LHCN-M2 (cell line): ENCODE data around the gene AGAP1. TPM values are rescaled to one million over a fixed set of nuclear protein-coding genes. Genes with fewer than 3 reads are reported as not detected.

Experiments used
- DNase-seq: peaks from one replicate; pipeline ENCODE4 v3.0.0-alpha.2; 2012; ENCODE audit warnings: low read depth
- total RNA-seq: library from RNA; depleted of rRNA; stranded (reverse); fragments of >200 nt; gene quantifications from 2 replicates; pipeline ENCODE4 v1.2.3, GENCODE V29; 2014

Gene AGAP1
- total RNA-seq, 1 experiment from 2014 or later: 15.2 TPM

DNA sequence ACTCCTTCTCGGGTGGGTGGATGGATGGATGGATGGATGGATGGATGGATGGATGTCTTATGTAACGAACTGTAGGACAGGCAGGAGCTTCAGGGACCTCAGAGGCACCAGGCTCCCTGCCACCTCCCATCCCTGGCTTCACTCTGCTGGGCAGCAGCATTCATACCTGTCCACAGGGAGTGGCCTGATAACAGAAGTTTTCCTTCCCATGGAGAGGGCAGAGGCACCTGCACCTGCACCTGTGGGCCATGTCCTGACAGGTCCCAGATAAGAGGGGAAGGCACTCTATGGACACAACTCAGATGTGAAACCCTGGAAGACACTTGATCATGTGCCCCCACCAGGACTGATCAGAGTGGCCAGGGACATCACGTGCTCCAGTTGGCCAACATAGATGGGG lies 532.0 kb downstream of the AGAP1 start:
- DNase-seq: no peak

DNA sequence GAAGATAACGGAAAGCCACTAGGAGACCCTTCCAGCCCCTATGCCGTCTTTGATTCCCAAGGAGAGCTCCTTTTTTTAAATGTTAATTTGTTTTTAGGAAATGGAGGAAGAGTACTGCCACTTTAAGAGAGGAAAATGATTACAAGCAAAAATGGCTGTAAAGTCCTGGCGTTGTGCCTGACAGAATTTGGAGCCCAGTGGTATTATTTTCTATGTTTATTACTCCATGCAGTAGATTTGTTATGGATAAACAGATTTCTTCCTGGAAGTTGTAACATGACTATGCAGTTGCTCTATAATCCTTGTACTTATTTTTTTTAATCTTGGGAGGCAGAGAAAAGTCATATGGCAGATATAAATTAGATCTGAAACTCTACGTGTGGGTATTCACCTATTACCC lies 533.0 kb downstream of the AGAP1 start:
- DNase-seq: no peak

DNA sequence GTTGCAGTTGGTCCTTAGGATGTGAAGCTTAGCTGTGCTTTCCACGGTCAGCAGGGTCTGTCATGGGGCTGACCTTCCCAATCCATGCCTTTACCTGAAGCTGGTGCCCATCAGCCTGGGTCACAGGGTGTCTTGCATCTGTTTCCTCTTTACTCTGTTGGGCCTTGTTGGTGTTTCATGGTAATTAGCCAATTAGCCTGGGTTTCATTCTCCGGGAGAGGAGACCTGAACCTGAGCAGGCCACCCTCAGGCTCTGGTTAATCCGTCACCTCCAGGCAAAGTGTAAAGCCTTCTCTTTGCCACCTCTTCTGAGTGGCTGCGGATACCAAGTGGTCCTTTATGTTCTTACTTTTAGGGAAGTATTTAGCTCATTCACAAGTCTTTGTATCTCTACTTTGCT lies 534.2 kb downstream of the AGAP1 start:
- DNase-seq: no peak

DNA sequence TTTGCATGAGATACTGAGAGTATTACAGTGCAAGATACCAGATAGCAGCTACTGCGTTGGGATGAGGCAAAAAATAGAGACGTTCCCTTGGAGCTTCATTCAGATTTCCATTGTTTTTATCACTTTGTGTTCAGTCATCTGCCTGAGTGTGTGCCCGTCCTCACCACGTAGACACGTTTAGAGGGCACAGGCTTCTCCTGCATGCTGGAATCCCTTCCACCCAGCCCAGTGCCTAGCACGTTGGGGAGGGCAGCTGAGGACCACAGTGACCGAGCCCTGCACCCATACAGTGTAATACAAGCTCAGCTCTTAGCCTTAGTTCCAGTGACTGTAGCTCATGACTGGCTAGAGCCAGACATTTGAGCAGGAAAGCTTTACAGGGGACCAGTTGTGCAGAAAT lies 539.6 kb downstream of the AGAP1 start:
- no peak for DNase-seq

DNA sequence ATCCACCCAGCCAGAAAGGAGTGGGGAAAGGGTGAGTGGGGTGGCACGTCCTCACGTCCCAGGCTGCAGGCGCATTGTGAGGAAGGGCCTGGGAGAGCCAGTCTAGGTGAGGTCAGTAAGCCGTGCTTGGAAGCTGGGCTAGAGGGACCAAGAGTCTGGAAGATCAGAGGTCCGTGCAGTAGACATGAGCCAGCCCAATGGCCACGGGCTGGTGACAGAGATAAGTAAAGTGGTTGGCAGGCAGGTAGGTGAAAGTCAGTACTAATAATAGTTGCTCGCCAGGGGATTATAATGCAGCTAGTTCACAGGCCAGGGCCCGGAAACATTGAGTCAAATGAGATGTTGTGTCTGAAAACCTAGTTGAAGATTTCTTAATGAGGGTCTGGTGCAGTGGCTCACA lies 541.1 kb downstream of the AGAP1 start:
- no peak for DNase-seq

DNA sequence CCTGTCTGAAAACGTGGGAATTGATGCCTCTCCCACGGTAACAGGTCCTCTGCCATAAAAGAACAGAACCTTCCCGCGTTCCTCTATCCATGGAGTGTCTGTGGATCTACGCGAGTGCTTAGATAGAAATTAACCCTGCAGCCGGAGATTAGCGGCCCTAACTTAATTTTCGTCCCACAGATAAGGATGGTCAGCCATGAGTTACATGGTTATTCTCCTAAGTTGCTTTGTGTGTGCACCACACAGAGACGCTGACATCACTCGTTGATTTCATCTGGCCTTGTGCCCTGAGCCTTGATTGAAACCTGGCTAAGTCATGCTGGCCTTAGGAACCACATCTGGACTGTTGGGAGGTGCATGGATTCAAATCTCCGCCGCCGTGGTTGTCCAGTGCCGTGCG lies 542.2 kb downstream of the AGAP1 start:
- DNase-seq: no peak

DNA sequence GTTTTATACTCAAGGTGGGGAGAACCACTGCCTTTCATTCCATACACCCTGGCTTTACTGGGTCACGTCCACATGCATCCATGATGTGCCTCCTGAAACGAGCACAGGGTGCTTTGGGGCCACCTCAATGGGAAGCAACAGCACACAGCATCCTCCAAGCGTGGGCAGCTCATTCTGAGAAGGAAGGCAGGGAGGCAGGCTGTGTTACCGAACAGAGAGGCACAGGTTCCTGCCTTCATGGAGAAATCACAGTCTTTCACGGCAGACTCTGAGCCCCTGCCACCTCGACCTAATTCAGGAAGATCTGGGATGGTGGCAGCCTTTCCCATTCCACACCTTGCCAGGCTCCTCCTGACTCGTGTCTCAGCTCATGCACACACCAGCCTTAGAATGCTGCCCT lies 544.3 kb downstream of the AGAP1 start:
- no peak for DNase-seq

DNA sequence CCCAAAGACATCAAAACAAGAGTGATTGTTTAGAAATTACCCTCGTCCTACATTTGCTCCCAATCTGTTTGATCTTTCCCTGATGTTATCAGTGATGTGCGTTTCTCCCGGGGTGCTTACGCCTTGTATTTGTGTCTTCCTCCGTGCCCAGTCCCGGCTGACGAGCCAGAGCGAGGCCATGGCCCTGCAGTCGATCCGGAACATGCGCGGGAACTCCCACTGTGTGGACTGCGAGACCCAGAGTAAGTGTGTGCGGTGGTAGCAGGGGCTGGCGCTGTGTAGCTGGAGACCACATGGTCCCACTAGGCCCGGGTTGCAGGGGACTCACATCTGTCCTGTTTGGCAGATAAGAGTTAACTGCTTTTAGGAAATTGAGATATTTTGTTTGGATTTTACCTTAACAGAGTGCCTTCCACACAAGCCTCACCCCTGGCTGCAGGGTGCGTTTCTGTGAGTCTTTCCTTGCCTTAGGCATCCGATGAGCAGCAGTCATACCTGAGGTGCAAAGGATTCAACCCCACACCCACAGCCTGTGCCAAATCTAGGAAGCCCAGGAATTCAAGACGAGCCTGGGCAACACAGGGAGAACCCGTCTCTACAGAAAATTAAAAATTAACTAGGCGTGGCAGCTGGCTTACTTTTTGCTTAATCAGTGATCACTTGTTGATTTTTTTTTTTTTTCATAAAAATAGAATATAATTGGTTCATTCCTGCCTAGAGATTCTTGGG lies 546.9 kb downstream of the AGAP1 start:
- DNase-seq: no peak

DNA sequence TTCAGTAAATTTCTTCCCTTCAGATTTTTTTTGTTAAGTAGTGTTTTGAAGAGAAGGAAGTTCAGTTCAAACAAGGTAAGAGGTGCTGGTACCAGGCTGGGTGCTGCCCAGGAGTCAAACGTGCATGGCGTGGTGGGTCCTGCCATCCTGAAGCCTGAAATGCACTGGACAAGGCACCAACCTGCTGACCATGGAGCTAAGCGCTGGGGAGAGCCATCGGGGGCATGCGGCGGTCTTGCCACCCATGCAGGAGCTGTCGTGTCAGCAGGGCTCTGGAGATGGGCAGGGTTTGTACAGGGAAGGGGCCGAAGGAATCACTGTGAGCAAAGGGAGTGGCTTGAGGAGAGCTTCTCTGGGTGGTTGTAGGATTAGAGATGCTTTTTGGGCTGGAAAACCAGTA lies 547.8 kb downstream of the AGAP1 start:
- no peak for DNase-seq

DNA sequence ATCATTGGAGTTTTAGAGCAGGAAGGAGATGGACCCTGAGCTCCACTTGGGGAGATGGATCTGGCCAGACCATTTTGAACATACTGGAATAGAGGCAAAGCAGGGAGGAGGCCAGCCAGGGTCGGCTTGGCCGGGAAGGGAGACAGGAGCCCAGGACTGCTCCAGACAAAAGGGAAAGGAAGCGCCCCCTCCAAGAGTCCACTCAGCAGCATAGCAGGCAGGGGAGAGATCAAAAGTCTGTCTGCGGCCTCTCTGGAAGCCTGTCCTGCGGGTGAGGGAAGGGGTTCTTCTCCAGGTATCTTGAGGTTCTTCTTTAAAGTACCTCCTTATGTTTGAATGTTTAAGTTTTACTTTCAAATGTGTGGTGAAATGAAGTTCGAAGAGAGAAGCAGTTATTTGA lies 548.2 kb downstream of the AGAP1 start:
- DNase-seq: no peak

DNA sequence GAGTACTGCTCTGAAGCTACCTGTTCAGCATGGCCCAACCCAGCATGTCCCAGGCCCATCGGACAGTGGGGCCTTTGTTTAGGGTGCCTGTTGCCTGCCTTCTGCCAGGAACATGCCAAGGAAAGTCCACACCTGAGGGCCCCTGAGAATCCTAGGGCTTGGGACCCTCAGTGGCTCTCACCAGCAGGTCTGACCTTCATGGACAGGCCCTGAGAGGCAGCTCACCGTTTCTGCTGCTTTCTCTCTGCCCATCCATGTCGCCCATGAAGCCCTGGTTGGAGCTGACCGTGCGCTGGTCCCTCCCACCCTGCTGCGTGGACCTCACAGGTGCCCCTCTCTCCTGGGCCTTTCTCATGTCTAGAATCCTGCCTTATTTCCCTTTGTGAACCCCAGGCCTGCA lies 550.3 kb downstream of the AGAP1 start:
- no peak for DNase-seq

DNA sequence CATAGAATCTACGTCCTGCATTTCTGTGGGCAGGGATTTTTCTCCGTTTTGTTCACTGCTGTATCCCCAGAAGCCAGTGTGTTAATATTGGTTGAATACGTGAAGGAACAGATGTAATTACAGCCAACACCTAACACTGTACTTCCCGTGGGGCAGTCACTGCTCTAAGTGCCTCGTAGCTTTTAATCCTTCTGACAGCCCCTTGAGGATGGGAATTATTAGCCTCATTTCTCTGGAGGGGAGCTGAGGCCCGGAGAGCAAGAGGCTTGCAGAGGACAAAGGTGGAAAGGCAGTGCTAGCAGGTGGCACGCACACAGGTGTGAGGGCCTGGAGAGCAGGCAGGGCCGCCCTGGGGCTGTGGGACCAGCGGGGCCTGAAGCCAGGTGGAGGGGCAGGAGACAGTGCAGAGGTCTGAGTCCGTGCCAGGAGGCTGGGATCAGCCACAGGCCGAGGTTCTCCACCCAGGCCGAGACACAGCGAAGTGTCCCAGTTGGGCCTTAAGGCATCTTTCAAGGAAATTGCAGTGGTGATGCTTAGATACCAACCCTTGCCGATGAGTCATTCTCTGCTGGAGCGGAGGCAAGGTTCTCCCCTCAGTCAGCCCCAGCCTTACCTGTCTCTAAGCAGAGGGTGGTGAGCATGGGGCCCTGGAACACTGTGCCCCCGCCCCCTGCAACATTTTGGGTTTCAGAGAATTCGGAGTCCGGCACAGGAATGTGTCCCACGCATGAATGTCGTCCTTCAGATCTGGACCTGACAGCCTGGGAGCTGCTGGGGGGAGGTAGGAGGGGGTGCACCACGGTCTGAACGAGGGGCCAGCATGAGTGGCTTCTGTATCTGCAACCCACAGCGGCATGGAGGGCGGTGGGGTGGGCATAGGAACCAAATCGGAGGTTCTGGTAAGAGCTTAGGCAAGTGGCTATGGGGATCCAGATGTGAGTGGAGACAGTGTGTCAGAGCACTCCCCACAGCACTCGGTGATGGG lies 551.7 kb downstream of the AGAP1 start:
- no peak for DNase-seq

DNA sequence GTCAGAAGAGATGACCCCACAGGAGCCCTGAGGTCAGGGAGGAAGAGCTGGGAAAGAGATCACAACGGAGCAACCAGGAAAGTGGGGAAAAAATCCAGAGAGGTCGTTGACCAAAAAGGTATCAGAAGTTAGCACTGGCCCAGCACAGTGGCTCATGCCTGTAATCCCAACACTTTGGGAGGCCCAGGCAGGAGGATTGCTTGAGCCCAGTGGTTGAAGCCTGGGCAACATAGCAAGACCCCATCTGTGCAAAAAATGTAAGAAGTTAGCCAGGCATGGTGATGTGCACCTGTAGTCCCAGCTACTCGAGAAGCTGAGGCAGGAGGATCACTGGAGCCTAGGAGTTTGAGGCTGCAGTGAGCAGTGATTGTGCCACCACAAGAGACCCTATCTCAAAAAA lies 552.9 kb downstream of the AGAP1 start:
- no peak for DNase-seq

DNA sequence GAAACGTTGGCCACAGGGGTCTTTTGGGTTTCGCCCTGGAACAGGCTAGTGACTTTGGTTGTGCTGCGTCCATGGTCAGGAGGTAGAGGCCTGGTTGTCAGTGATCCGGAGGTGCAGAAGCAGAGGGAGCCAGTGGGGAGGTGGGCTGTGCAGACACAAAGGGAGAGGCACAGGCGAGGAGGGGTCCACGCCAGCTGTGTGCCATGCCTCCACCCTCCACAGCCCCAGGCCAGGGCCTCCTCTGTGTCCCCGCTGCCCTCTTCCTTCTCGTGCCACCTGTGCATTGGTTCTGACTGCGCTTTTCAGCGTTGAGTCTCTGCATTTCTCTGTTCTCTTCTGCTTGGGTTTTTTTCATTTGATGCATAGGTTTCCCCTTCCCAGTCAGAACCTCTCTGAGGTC lies 553.3 kb downstream of the AGAP1 start:
- no peak for DNase-seq

DNA sequence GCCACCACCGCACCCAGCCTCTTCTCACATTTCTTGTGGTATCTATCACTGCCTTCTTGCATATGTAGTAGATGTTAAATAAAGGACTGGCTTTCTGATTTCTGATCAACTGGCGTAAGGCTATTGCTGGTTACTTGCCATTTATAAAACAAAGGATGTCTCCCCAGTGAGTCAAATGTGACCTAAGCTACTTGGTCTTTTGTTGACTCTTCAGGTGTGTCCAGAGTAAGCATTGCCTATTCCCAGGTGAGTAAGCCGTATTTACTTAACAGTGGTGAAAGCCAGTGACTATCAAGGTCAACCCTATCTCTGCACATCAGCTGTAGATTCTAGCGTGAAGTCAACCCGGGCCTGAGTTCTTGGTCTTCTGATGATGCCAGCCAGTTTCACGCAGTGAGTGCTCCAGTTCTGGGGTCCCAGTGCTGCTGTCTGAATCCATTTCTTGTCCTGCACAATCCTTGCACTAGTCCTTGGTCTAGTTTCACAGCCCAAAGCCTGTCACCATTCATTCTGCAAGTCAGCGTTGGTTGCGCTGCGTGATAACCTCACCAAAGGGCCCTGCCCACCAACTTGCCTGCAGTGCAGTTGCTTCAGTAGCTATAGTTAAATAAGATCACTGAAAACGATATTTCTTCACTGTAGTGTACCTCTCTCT lies 554.2 kb downstream of the AGAP1 start:
- DNase-seq: no peak

DNA sequence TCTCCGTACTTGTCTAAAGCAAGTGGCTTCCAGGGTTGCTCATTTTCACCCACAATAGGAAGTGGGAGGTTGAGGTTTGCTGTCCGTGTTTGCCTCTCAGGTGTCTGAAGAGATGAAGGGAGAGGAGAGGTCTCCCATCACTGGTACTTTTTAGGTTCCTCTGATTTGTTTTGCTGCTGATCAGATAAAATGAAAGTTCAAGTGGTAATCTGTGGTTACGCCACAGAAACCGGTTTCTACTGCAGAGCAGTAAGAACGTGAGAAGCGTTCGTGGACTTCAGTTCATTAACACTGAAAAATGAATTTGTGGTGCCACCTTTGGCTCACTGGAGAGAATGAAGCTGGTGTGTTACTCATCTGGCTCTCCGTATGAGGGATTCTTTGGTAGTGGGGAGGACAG lies 556.1 kb downstream of the AGAP1 start:
- DNase-seq: no peak

DNA sequence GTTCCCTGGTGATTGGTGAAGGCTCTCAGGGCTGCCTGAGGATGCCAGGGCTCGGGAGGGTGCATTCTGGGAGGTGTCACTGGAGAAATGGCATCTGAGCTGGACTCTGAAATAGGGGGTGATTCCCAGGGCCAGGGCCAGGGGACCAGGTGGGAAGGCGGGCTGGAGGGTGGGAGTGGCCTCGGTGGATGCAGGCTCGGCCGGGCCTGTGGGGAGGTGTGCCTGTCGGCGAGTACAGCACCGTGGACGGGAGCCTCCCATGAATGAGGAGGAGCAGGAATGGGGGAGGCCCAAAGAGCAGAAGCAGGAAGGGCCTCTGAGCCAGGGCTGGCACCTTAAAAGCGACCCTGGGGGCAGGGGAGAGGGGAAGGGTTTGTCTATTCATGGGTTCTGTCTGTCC lies 557.5 kb downstream of the AGAP1 start:
- DNase-seq: no peak

DNA sequence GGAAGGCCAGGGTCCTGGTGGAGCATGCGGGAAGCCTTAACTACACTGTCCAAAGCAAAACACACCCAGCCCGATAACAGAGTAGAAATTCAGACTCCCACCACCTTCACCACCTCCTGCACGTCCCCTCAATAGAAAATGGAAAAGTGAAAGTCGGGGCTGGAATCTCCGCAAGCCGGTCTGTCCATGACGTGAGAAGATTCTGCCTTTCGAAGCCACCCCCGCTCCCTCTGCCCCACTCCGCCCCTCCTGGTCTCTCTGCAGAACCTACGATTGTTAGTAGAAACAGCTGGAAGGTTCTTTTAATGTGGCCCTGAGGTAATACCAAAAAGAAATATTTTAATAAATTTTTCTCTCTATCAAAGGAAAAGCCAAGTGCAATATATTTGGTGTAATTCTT lies 558.0 kb downstream of the AGAP1 start:
- no peak for DNase-seq

DNA sequence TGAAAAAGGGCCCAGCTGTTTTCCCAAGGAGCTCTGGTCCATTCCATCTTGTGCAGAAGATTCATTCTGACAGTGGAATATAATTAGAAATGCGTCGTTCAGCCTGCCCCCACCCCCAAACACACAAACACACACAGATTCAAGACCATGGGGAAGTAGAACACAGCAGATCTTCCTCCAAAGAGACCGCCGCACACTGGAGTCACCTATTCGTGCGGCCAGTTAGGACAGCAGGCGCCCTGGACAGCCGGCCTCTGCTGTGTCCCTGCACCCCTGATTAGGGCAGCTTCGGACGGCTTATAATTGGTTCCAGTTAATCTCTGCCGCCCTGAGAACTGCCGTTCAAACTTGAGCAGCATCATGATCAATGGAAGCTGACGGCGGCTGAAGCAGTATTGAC lies 558.4 kb downstream of the AGAP1 start:
- DNase-seq: no peak

DNA sequence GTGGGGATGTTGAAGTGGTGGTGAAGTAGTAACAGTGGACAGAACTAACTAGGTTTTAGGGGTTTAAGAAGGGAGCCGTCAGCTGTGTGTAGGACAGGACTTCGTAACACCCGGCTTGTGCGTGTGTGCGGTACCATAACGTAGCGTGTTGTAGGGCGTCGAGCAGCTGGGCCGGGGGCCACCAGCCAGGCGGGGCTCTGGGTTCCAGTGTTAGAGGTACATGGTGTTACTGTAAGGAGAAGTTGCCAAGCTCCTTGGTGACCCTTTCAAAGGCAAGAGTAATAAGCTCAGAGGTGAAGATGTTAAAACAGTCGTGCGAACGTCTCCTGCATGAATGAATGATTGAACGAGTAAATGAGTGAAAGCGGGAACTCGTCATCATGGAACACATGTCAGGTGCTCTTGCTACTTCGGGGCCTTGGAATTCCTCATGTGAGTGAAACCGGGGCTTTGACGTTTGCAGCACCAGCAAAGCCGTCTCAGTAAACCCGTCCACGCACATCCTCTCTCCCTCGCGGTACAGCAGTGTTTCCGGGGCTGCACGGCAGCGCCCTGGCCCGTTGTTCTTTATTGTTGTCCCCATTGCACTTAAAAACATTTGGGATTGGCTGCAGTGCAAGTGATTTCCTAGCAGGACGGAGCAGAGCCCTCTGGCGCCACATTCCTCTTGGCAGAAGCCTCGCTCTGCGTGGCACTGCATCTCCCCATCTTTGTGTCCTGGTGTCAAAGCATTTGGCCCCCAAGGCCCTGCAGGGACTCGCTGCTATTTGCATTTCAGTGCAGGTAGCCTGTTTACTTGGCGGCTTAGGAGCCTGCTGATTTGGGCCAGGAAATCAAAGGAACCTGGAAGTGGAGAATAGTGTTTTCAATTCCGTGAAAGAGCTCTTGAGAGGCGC lies 559.3 kb downstream of the AGAP1 start:
- no peak for DNase-seq

DNA sequence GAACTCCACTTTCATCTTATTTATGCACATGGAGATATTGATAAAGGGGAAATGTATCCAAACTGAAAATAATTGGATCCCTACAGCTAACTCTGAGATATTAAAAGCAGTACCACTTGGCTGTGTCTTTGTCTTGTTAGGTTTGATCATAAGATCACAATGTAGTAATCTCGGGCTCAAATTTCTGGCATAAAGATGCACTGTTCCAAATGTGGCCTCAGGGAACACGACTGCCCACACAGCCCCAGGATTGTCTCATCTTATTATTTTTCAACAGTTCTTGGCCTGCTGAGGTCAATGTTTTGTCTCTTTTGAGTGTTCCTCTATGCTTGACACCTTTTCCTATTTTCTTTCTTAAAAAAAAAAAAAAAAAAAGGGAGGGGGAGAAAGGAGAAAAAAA lies 560.3 kb downstream of the AGAP1 start:
- DNase-seq: no peak
